GM21529 (cell line): ENCODE measurements around the gene MYEOV.

Experiments used
- ATAC-seq: cut with Tn5 transposase; IDR thresholded peaks from one replicate; pipeline ENCODE4 v1.9.1; 2021; ENCODE audit not compliant: unreplicated experiment

The MYEOV gene

DNA sequence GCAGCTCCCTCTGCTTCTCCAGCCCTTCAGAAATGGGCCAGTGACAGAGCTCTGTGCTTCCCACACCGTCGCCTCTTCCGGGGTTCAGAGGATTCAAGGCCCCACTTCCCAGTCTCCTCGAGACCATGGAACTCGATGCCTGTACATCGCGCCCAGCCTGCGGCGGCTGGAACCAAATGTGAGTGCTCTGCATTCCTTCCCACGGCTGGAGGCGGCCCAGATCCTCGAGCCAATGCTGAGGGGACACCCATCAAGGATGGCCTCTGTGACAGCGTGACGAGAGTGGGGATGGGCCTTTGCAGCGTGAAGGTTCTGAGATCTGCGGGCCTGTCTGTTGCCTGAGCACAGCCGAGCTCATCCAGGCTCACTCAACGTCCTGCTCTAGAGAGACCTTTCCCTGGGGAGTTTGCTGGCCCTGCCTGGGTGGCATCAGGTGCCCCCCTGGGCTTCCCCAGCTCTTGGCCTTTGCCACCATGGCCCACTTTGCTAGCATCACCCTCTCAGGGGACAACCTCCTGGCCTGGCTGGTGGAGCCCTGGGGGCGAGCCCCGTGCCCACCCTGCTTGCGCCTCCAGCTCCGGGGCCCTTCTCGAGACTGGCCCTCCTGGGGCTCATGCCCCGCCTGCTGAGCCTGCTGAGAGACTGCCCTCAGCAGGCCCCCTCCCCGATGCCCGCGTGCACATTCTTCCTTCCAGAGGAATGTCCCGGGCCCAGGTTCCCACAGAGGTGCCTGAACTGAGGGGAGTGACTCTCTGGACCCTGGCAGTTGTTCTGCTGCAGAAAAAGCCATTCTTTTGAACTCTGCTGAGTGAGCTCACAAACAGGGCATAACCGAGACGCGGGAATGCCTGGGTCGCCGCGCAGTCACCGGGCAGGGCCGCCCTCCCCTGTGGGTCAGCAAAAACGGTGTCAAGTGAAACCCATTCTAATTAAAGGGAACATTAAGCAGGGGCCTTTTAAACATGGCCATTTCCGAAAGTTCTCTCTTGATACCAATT, 7.3 kb upstream of the MYEOV start:
- ATAC-seq, result no peak

DNA sequence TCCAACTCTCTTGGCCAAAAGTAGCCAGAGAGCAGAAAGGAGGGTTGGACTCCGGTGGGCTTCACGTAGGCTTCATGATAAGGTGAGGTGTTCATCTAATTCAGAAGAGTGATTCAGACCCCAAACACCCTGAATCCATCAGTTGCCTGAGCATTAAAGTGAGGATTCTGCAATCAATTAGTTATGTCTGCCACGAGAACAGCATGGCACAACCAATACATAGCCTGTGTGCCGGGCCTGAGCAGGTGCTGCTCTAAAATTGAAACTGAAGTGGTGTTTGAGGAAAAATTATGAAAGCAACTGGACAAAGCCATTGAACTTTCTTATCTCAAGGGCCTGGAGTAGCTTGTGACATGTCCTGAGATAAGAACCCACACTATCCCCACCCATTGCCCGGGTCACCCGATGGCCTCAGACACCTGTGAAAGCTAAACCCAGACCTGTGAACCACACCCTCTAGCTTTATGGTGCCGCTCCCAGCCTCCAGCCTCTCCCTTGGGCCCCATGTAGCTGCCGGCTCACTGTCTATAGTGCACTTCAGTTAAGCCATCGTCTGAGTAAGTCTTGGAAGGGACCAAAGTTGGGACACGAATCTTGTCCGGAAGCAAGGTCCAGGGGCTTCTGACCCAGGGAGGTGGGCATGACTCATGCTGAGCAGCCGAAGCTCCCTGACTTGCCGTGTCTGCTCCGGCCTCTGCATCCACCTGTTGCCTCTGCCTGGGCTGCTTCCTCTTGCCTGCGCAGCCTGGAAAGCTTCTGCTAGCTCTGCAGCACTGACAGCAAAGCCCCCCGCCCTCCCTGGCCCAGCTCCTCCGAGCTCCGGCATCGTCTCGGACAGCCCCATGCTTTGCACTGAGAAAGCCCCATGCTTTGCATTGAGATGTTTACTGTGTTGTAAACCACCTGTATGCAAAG, 5.7 kb upstream of the MYEOV start:
- ATAC-seq, result no peak

DNA sequence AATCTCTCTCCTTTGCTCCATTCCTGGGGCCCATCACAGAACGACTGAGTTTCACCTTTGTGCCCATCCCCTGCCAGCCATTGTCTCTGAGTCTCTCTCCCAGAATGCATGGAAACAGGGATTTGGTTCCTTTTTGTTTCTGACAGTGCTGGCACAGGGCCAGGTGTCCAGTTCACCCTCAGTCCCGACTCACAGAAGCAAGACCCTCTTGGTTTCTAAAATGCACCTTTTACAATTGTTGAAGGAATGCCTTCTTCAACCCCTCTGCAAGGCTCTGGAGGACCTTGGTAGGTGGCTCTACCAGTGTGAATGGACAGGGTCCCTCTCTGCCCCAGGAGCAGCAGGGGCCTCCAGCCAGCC, 5.1 kb upstream of the MYEOV start:
- no peak for ATAC-seq

DNA sequence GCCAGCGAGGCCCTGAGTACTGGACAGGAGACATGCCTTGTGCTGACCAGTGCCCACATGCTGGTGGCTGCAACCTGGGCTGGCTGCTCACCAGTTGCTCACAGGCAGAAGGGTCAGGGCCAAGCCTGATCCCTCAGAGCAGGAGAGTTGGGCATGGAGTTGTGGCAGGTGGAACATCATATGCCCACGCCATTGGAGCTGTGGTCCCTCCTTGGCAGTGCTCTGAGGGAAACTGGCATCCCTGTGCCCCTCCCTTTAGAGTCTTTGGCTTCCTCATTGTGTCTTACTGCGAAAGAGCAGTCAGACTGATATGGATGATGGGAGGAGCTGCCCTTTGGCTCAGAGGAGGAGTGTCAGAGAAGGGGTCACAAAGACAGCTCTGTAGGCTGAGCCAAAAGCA, 3.1 kb upstream of the MYEOV start:
- ATAC-seq, result no peak

DNA sequence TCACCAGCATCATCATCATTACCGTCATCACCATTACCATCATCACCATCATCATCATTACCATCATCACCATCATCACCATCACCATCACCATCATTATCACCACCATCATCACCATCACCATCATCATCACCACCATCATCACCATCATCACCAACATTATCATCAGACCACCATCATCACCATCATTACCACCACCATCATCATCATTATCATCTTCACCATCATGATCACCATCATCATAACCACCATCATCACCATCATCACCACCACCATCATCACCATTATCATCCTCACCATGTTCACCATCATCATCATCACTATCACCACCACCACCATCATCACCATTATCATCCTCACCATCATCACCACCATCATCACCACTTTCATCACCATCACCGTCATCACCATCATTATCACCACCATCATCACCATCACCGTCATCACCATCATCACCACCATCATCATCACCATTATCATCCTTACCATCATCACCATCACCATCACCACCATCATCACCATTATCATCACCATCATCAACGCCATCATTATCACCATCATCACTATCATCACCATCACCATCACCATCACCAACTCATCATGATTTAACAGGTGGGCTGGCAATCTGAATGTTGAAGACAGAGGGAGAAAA, 2.4 kb upstream of the MYEOV start:
- no peak for ATAC-seq

DNA sequence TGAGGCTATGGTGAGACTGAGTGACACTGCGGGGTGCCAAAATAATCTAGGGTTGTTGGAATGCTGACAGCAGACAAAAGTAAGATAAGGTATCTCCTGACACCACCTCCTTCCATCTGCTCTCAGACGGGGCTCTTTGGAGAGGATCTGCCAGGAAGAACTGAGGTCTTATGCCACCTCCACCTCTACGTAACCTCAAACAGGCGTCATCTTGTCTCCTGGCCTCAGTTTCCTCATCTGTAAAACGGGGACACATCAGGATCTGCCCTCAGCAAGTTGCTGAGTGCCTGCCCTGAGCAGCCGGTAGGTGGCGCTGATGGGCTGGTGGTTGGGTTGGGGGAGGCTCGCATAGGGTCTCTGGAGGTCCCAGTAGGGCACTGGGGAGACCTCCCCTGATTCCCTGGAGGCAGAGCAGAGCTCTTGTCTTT, 1.7 kb upstream of the MYEOV start:
- ATAC-seq, result no peak

DNA sequence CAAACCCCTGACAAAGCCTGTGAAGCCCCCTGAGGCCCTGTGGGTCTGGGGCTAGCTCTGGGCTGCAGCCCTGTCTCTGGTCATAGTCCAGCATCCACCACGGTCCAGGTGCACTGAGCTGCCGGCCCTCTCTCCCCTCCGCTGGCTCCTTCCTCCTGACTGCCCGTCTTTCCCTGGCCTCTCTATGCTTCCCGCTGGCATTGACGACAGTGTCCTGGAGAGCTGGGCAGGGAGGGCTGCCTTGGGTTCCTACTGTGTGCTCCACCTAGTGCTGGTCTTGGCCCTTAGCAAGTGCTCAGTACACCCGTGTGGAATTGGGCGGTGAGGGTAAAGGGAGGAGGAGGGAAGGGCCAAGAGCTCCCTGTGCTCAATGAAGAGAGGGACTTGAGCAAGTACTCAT, 868 bp upstream of the MYEOV start:
- no peak for ATAC-seq

DNA sequence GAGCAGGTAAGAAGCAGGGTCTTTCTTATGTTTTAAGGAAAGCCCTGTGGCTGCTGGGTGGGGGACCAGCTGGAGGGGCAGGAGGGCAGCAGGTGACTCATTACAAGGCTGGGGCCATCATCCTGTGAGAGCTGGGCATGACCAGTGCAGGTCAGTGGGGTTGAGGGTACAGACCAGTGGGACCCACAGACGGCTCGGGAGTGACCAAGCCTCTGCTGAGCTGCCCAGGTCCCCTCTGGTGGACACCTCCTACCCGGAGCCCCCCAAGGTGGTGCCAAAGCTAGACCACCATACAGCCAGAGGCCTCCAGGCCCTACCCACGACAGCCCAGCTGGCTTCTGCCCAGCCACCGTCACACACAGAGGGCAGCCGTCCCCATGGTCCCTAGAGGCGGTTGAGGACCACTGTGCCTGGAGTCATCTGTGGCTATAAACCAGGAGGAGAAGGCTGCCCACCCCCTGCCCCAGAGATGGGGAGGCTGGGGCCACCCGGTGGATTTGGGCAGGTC, 670 bp downstream of the MYEOV start:
- no peak for ATAC-seq

DNA sequence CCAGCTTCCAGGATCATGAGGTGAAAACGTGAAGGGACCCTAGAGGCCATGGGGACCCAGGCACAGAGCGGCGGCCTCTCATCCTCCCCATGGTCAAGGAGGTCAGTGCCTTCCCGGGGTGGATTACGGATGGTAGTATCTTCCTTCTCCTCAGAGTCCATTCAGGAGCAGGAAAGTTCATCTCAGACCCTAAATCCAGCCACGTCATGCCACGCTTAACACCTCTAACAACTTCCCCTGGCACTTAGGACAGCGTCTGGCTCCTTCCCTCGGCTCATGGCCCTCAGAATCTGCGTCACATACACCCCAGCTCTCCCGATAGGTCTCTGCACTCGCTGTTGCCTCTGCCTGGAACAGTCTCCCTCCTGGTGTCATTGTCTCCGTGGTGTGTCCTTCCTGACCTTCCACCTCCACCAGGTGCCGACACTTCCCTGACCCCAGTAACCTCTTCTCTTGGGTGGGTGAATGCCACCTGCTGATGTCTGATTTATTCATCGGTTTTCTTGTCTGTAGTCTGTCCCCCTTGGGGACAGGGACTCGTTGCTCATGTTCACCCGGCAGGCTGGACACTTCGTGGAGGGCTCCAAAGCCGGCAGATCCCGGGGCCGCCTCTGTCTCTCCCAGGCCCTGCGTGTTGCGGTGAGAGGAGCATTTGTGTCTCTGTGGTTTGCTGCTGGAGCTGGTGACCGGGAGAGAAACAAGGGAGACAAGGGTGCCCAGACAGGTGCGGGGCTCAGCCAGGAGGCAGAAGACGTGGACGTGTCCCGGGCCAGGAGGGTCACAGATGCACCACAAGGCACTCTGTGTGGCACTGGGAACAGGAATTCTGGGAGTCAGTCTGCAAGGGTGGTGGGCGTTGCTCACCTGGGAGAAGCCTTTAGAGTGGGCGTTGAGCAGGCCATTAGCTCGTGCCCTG, 1.4 kb downstream of the MYEOV start:
- ATAC-seq, result no peak

DNA sequence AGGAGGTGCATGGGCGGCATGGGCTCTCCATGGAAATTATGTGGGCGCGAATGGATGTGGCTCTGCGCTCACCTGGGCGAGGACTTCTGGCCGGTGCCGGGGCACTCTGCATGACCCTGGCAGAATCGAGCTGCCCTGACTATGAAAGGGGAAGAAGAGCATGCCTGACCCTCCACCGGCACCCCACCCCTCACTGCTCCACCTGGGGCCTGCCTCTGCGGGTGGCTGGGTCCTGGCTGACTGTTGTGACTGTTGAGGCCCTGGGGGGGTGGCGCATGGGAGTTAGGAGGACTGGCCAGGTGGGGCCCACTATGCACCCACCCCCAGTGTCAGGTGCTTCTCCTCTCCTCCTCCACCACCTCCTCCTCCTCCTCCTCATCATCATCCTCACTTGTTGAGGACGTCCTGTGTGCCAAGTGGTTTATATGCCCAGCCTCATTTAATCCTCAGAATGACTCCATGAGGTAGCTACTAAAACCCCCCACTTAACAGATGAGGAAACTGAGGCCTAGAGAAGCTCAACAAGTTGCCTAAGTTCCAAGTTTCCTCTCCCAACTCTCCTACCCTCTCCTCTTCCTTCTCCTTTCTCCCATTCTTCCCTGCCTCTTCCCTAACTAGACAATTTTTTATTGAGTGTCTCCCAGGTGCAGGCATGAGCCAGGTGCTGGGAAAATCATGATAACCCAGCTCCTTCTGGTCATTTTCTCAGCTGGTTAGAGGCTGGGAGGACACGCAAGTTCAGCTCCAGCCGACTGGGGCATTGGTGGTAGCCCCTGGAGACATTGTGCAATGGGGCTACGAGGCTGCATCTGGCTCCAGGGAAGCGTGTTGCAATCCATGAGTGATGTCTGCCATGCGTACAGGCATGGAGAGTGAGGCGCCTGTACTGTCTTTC, 2.3 kb downstream of the MYEOV start:
- ATAC-seq, result no peak

DNA sequence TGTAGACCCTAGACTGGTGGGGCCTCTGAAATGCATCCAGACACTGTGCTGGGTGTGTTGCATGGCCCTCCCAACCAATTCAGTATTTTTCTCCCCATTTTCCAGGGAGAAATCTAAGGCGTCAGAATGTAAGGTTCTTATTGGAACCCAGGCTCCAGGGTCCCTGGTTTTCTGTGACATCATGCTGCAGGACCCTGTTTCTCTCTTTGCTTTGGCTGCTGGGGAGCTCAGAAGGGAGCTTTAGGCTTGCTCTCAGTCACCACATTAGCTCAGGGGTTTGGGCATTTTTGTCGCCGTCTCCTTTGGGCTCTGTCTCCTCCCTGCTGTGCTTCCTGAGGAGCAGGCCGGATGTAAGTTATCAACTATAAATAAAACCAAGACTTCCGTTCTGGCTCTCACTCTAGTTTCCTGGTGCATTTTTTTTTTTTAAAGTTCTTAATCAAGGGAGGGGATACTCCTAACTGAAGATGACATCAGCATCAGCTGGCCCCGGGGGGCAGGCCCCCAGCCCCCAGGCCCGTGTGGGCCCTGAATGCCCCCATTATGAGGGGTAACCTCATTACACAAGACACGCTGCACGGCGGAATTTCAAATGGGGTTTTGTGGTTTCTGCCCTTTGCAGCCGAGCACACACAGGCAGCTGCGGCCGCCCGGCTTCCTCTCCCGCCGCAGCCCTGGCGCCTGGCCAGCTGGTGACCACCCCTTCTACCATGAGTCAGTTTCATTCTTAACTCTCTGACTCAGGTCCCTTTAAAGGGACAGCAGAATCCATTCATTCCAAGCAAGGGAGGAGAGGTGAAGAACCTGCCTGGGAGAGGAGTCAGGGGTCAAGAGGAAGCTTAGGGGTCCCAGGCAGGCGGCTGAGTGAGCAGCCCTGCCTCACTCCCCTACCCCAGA, 3.2 kb downstream of the MYEOV start:
- ATAC-seq, result peak; percentile 51

DNA sequence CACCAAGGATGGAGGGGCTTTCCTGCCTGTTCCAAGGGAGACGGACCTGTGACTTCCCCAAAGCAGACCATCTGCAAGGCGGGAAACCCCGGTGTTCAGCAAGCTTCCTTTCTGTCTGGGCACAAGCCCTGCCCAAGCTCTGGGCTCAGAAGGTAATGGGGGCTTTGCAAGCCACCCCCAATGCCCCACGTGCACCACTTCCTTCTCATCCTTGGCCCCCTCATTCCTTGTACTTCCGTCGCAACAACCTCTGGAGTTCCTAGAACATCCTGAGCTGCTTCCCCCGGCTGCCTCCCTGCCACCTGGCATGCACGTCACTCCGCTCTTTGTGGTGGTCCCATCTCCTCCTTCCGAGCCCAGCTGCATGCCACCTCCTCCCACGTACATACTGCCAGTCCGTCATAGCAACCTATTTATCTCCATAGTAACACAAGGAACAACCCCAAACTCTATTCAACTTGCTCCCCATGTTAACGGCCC, 3.9 kb downstream of the MYEOV start:
- peak; percentile 18 for ATAC-seq

DNA sequence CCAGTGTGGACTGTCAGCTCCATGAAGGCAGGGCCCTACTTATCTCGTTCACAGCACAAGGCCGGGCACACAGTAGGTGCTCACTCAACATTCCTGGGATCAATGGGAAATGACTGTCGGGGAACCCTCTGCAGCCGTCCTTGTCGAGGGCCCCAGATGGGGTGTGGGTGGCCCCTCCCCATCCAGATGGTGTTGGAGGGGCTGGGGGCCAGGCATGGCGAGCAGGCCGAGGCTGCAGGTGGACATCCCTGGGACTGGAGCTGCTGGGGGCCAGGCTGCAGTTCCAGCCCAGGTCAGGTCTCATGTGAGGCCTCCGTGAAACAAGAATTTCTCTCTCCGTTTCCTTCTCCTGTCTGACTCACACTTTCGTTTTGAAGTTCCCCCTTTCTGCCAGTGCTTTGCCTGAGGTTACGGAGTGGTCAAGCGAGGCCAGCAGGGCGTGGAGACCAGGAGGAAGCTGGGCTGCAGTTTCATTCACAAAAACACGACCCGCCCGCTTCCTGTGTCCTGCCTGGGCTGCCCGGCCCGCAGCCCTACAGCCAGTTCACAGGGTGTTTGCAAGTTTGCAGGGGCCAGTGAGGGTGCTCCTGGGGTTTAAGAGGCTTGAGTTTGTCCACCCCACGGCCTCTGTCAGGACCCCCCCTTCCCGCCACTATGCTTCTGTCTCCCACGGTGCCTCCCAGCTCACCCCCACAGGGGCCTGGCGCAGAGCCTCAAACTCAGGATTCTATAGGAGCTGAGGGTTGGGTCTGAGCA, 4.5 kb downstream of the MYEOV start:
- peak; percentile 53 for ATAC-seq

DNA sequence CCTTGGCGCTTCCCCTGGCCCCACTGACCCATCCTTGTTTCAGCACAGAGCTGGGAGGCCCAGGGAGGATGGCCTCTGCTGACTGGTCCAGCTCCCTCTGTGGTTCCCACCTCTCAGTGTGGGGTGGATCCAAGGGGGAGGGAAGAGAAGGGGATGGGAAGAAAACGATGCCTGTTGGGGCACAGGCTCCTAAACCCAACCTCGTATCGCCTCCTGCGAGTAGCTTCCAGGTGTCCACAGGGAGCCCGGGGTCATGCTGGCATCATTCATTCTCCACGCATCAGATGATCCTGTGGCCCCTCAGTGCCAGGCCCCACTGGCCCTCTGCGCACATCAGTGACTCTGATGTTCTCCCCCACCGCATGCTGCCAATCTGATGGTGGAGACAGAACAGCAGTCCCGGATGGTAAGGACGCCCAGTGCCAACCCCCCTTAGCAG, 5.1 kb downstream of the MYEOV start:
- ATAC-seq, result no peak

DNA sequence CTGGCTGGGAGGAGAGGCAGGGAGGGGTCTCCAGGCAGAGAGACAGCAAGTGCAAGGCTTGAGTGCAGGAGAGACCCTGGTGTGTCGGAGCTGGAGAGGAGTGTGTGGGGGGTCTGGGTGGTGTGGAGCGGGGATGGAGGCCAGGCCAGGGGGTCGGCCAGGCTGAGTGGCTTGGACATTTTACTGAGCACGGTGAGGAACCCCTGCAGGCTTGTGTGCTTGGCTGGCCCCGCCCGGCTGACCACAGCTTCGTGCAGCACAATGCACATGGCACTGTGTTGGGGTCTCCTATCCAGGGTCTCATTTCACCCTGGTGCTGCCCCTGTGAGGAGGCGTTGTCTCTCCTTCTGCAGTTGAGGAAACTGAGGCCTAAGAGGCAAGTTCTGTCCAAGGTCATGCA, 5.6 kb downstream of the MYEOV start:
- ATAC-seq, result no peak

DNA sequence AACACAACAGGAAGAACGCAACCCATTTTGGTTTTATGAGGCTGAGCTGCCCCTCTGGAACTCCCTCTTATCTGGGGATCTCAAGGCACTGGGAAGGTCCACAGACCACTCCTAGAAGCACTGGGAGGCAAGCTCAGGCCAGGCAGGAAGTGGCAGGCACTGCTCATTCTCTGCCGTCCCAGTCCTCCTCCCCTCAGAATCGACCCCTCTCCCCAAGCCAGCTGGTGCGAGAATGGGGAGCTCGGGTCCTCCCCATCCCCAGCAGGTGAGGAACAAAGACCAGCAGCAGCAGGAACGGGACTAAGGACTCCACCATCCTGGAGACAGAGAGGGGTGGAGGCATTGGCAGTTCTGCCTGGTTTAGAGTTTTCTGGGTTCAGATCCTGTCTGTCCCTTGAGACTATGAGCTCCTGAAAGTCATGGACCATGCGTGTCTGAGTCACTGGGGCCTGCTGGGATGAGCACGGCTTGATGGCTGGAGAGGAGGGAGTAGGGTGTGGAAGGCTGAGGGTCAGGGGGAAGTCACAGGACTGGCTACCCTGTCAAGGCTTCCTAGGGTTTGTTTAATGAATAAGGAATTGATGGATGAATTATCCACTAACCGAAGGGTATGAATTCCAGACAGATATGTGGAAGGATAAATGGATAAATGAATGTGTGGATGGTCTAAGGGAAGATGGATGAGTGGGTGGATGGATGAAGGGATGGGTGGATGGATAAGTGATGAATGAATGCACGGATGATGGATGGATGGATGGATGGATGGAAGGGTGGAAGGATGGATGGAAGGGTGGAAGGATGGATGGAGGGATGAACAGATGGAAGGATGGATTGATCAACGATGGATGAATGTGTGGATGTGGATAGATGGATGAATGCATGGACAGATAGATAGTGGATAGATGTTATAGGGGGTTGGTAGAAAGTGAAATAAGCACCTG, 6.4 kb downstream of the MYEOV start:
- no peak for ATAC-seq
